ENCODE measurements around the gene ABCA8.
"Not testable (repeated sequence)": the region's sequence is repeated elsewhere in the genome, so short reads cannot be mapped to it uniquely, and the experiment has no call there.

ABCA8 gene

DNA sequence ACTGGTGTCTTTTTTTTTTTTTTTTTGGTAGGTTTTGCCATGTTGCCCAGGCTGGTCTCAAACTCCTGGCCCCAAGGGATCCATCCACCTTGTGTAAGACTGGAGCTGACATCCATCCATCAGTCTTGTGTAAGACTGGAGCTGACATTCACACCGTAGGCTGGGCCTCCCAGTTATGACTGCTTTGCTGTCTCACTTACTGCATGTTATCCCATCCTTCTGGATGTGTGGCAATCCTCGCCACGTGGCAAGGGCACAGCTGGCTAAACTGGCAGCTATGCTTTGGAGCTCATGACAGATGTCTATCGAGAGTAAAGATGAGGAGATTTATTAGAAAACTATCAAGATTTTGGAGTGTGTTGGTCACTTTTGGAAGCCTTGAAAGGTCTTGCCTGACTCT, 115.1 kb downstream of the ABCA8 start:
- Histone ChIP-seq H3K4me1 (ENCODE audit: control insufficient read depth, insufficient read depth, low read length) (peaks cover 7% of the 10 kb centered on the region), H3K9ac (ENCODE audit: low read length) (no peak overlapping the region), H3K4me3 (ENCODE audit: low read length) (no peak overlapping the region), H3K27me3 (replicated peaks; ENCODE audit: control insufficient read depth, insufficient read depth, low read length) (no peaks in the 10 kb centered on the region), H3K36me3 (ENCODE audit: control insufficient read depth, insufficient read depth, low read length, severe bottlenecking) (no peaks in the 10 kb centered on the region), H3K9me3 (ENCODE audit: control insufficient read depth, low read length) (no peaks in the 10 kb centered on the region)
- no peak for DNase-seq (ENCODE audit: low read depth)

DNA sequence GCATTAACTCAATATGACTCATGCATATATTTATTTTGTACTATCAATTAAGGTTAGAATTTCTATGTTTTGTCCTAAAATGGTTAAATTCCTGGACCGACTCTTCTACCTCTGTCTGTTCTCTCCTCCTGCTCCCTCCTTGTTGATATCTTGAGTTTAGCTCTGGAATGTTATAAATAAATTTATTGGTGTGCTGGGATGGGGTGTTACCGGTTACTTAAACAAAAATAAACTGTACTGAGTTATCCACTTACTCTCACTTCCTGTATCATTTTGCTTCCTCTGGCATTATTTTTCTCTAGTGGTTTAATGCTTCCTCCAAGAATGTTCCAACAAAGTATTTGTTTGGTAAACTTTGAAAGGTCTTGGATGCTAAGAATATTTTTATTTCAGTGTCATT, 120.1 kb downstream of the ABCA8 start:
- Histone ChIP-seq H3K9me3 (ENCODE audit: control insufficient read depth, low read length) (no peaks in the 10 kb centered on the region), H3K27me3 (replicated peaks; ENCODE audit: control insufficient read depth, insufficient read depth, low read length) (no peaks in the 10 kb centered on the region), H3K9ac (ENCODE audit: low read length) (peak overlapping the region; percentile 22), H3K4me3 (ENCODE audit: low read length) (no peak overlapping the region), H3K36me3 (ENCODE audit: control insufficient read depth, insufficient read depth, low read length, severe bottlenecking) (no peaks in the 10 kb centered on the region), H3K4me1 (ENCODE audit: control insufficient read depth, insufficient read depth, low read length) (peaks cover 22% of the 10 kb centered on the region)
- peak; percentile 30 for DNase-seq (ENCODE audit: low read depth)

DNA sequence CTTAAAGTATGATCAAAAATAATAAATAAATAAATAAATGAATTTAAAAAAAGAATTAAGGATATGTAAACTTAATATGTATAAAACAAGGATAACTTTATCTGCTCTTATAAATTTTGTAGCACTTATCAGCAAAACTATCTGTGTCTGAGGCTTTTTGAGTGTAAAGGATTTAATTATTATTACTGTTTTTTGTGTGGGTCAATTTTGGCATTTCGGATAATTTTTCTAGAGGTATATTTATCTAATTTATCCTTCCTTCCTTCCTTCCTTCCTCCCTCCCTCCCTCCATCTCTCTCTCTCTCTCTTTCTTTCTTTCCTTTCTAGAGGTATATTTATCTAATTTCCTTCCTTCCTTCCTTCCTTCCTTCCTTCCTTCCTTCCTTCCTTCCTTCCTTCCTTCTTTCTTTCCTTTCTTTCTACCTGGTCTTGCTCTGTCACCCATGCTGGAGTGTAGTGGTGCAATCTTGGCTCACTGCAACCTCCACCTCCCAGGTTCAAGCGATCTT, 120.8 kb downstream of the ABCA8 start:
- H3K4me3 ChIP-seq (ENCODE audit: low read length): no peak overlapping the region
- H3K4me1 ChIP-seq (ENCODE audit: control insufficient read depth, insufficient read depth, low read length): peaks cover 18% of the 10 kb centered on the region
- DNase-seq (ENCODE audit: low read depth): no peak
- no peak overlapping the region for H3K9ac ChIP-seq (ENCODE audit: low read length)
- no peaks in the 10 kb centered on the region for H3K9me3 ChIP-seq (ENCODE audit: control insufficient read depth, low read length)
- H3K27me3 ChIP-seq (replicated peaks; ENCODE audit: control insufficient read depth, insufficient read depth, low read length): no peaks in the 10 kb centered on the region
- H3K36me3 ChIP-seq (ENCODE audit: control insufficient read depth, insufficient read depth, low read length, severe bottlenecking): no peaks in the 10 kb centered on the region

DNA sequence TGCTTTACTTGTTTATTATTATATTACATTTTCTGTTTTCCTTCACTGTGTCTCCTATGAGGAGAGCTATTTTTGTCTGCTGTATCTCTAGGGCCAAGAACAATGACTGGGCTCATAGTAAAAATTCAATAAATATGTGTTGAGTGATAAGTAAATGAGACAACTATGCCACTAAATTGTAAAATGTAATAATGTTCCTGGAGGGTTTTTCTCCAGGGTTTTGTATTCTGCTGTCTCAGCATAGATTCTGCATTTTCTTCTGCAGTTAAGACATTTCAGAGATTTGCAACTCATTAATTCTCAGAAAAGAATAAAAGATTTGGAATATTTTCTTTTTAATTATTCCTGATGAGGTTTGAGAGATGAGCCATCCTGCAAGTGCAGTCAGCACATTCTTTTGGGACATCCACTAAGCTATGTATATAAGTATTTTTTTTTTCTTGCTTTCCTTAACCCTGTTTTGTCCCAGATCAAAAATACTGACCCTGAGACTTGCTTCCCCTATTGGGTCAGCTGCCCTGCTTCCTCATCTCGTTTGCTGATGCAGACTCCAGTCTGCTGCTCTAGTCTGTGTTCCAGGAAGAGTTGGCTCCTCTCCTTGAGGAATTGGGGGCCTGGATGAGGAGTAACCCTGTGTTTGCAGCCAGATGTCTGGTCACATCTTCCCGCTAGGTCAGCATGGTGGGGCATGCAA, 122.9 kb downstream of the ABCA8 start:
- H3K9me3 ChIP-seq (ENCODE audit: control insufficient read depth, low read length): no peaks in the 10 kb centered on the region
- no peak overlapping the region for H3K9ac ChIP-seq (ENCODE audit: low read length)
- no peak overlapping the region for H3K4me3 ChIP-seq (ENCODE audit: low read length)
- peaks cover 18% of the 10 kb centered on the region for H3K4me1 ChIP-seq (ENCODE audit: control insufficient read depth, insufficient read depth, low read length)
- no peaks in the 10 kb centered on the region for H3K27me3 ChIP-seq (replicated peaks; ENCODE audit: control insufficient read depth, insufficient read depth, low read length)
- no peaks in the 10 kb centered on the region for H3K36me3 ChIP-seq (ENCODE audit: control insufficient read depth, insufficient read depth, low read length, severe bottlenecking)
- DNase-seq (ENCODE audit: low read depth): peak; percentile 13

DNA sequence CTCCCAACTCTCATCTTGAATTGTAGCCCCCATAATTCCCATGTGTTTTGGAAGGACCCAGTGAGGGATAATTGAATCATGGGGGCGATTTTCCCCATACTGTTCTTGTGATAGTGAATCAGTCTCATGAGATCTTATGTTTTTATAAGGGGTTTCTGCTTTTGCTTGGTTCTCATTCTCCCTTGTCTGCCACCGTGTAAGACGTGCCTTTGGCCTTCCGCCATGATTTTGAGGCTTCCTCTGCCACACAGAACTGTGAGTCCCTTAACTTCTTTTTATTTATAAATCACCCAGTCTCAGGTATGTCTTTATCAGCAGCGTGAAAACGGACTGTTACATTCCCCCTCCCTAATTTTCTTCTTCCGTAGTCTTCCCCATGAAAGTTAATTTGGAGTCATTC, 124.0 kb downstream of the ABCA8 start:
- H3K4me1 ChIP-seq (ENCODE audit: control insufficient read depth, insufficient read depth, low read length): peaks cover 18% of the 10 kb centered on the region
- H3K9ac ChIP-seq (ENCODE audit: low read length): no peak overlapping the region
- H3K36me3 ChIP-seq (ENCODE audit: control insufficient read depth, insufficient read depth, low read length, severe bottlenecking): no peaks in the 10 kb centered on the region
- no peaks in the 10 kb centered on the region for H3K27me3 ChIP-seq (replicated peaks; ENCODE audit: control insufficient read depth, insufficient read depth, low read length)
- H3K9me3 ChIP-seq (ENCODE audit: control insufficient read depth, low read length): no peaks in the 10 kb centered on the region
- no peak for DNase-seq (ENCODE audit: low read depth)
- H3K4me3 ChIP-seq (ENCODE audit: low read length): no peak overlapping the region

DNA sequence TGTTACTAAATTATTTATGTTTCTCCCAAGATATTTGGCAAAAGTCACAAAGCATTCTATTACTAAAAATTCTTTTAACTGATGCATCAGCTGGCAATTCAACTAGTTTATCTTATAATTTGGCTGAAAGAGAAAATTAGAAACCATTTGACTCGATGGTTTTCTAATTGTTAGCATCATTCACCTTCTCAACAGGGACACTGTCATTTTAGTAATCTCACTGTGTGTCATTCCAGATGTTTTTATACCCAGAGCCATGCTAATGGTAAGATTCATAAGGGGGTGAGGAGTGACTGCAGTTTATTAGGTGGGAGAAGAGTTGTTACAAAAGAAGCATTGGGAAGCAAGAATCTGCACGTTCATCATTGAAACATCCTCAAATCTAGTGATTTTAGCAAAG, 124.9 kb downstream of the ABCA8 start:
- H3K9ac ChIP-seq (ENCODE audit: low read length): no peak overlapping the region
- peaks cover 18% of the 10 kb centered on the region for H3K4me1 ChIP-seq (ENCODE audit: control insufficient read depth, insufficient read depth, low read length)
- H3K9me3 ChIP-seq (ENCODE audit: control insufficient read depth, low read length): no peaks in the 10 kb centered on the region
- DNase-seq (ENCODE audit: low read depth): no peak
- no peaks in the 10 kb centered on the region for H3K36me3 ChIP-seq (ENCODE audit: control insufficient read depth, insufficient read depth, low read length, severe bottlenecking)
- no peak overlapping the region for H3K4me3 ChIP-seq (ENCODE audit: low read length)
- no peaks in the 10 kb centered on the region for H3K27me3 ChIP-seq (replicated peaks; ENCODE audit: control insufficient read depth, insufficient read depth, low read length)

DNA sequence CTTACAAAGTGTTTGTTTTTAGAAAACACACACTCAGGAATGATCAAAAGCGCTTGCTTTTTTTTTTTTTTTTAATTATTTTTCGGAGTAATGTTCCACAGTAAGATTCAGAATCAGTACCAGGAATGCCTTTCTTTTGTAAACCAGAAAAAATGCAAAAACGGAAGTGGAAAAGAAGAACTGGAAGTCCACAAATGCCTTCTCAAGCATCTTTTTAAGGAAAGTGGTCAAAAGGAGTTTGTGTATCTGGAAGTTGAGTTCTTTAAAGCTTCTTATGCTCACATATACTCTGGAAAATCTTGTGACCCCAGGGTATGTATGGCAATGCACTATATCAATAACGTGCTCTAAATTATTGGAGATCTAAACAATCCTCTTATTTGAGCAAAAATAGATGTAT, 126.0 kb downstream of the ABCA8 start:
- H3K4me1 ChIP-seq (ENCODE audit: control insufficient read depth, insufficient read depth, low read length): peaks cover 11% of the 10 kb centered on the region
- H3K9me3 ChIP-seq (ENCODE audit: control insufficient read depth, low read length): no peaks in the 10 kb centered on the region
- no peaks in the 10 kb centered on the region for H3K27me3 ChIP-seq (replicated peaks; ENCODE audit: control insufficient read depth, insufficient read depth, low read length)
- DNase-seq (ENCODE audit: low read depth): no peak
- H3K36me3 ChIP-seq (ENCODE audit: control insufficient read depth, insufficient read depth, low read length, severe bottlenecking): no peaks in the 10 kb centered on the region
- no peak overlapping the region for H3K4me3 ChIP-seq (ENCODE audit: low read length)
- H3K9ac ChIP-seq (ENCODE audit: low read length): no peak overlapping the region

DNA sequence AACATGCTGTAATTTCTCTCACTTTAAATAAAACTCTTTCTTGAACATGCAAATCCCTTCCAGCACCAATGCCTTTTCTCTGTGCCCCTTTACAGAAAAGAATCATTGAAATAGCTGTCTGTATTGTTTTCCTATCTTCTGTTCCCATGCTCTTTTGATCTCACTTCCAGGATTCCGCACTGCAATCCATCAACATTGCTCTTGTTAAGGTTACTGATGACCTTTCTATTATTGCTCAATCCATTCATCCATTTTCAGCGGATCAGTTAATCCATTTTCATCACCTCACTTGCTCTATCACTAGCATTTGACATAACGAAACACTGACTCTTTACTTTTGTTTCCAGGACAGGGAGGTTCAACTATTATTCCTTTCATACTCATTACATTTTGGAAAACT, 130.5 kb downstream of the ABCA8 start:
- H3K9ac ChIP-seq (ENCODE audit: low read length): no peak overlapping the region
- peaks cover 10% of the 10 kb centered on the region for H3K4me1 ChIP-seq (ENCODE audit: control insufficient read depth, insufficient read depth, low read length)
- no peaks in the 10 kb centered on the region for H3K36me3 ChIP-seq (ENCODE audit: control insufficient read depth, insufficient read depth, low read length, severe bottlenecking)
- no peak overlapping the region for H3K4me3 ChIP-seq (ENCODE audit: low read length)
- no peaks in the 10 kb centered on the region for H3K27me3 ChIP-seq (replicated peaks; ENCODE audit: control insufficient read depth, insufficient read depth, low read length)
- no peaks in the 10 kb centered on the region for H3K9me3 ChIP-seq (ENCODE audit: control insufficient read depth, low read length)
- no peak for DNase-seq (ENCODE audit: low read depth)

DNA sequence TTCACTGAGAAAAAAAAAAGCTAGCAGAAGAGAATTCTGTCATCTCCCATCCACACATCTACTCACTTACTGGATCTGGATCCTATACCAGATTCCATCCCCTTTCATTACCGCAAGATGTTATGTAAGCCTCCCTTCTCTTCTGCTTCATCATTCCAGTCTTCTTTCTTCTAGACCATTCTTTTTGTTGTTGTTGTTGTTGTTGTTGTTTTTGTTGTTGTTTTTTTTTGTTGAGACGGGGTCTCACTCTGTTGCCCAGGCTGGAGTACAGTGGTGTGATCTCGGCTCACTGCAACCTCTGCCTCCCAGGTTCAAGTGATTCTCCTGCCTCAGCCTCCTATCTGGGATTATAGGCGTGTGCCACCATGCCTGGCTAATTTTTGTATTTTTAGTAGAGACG, 131.0 kb downstream of the ABCA8 start:
- not testable (repeated sequence) for H3K27me3 ChIP-seq (replicated peaks; ENCODE audit: control insufficient read depth, insufficient read depth, low read length); H3K36me3 ChIP-seq (ENCODE audit: control insufficient read depth, insufficient read depth, low read length, severe bottlenecking); H3K4me3 ChIP-seq (ENCODE audit: low read length); H3K9ac ChIP-seq (ENCODE audit: low read length); DNase-seq (ENCODE audit: low read depth); H3K9me3 ChIP-seq (ENCODE audit: control insufficient read depth, low read length)
- peaks cover 10% of the 10 kb centered on the region for H3K4me1 ChIP-seq (ENCODE audit: control insufficient read depth, insufficient read depth, low read length)

DNA sequence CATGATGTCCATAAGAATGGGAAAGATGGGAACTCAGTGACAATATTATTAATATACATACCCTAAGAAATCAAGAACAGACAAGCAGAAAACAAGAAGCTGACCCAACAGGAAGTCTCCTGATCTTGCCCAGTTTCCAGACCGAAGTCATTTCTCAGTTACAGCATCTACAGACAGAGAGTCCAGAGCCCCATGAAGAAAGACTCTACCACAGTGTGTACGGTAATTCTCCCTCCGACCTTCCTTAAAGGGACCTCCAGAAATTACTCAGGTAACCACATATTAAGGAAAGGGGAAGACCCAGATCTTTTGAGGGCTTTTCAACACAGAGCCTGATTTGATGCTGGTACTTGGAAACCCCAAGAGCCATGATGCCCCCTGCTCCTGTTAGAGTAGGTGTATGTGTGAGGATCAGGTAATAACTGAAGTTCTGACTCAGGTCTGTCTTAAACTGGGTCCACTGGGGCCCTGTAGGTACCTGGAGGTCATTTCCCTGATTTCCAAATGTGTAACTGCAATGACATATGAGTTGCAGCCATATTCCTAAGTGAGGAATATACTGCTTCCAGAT, 132.4 kb downstream of the ABCA8 start:
- H3K4me1 ChIP-seq (ENCODE audit: control insufficient read depth, insufficient read depth, low read length): peaks cover 10% of the 10 kb centered on the region
- H3K36me3 ChIP-seq (ENCODE audit: control insufficient read depth, insufficient read depth, low read length, severe bottlenecking): no peaks in the 10 kb centered on the region
- no peak overlapping the region for H3K4me3 ChIP-seq (ENCODE audit: low read length)
- H3K27me3 ChIP-seq (replicated peaks; ENCODE audit: control insufficient read depth, insufficient read depth, low read length): no peaks in the 10 kb centered on the region
- H3K9me3 ChIP-seq (ENCODE audit: control insufficient read depth, low read length): no peaks in the 10 kb centered on the region
- no peak overlapping the region for H3K9ac ChIP-seq (ENCODE audit: low read length)
- DNase-seq (ENCODE audit: low read depth): no peak

DNA sequence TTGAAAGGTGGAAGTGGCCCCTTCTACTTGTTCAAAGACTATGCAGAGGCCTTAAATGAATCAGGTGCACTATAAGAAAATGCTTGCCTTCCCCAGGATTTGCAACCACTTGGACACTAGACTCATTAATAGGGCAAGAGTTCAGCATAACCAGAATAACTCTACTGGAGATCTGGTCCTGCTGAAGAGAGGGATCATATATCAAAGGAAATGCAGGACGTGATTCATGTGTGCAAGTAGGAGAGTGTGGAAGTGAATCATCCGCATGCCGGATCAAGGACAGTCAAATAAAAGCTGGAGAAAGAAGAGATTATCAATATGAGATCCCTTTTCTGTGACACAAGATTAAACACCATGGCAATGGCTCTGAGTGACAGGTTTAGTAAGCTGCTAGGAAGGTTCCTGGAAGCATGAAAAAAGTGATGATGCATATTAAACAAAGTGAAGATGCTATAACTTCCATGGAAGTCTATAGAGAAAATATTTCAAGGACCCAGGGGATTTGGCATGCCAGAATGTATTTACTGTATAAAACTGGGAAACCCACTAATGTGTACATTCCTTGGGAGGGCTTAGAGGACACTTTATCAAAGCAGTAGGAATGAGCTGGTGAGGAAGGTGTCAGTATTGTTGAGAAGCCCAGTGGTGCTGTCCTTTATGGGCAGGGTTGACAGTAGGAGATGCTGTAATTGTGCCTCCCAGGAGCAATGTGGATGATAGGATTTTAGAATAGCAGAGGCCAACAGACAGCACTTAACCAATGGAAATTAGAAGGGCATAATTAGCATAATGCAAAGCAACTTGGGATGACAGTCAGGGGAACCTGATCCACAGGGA, 133.1 kb downstream of the ABCA8 start:
- Histone ChIP-seq H3K9ac (ENCODE audit: low read length) (no peak overlapping the region), H3K36me3 (ENCODE audit: control insufficient read depth, insufficient read depth, low read length, severe bottlenecking) (no peaks in the 10 kb centered on the region), H3K4me3 (ENCODE audit: low read length) (no peak overlapping the region), H3K27me3 (replicated peaks; ENCODE audit: control insufficient read depth, insufficient read depth, low read length) (no peaks in the 10 kb centered on the region), H3K9me3 (ENCODE audit: control insufficient read depth, low read length) (no peaks in the 10 kb centered on the region), H3K4me1 (ENCODE audit: control insufficient read depth, insufficient read depth, low read length) (peaks cover 10% of the 10 kb centered on the region)
- DNase-seq (ENCODE audit: low read depth): peak; percentile 64

All from adipocyte (in vitro differentiated cells).